ENCODE results near the gene CPT1C. TPM values are rescaled to one million over a fixed set of nuclear protein-coding genes. Genes with fewer than 3 reads are reported as not detected.

CPT1C gene
- total RNA-seq, 3 donors from 2014 or later (not counting 1 experiment from before 2014, with no cell fraction given), result 0.34 to 0.78 (median 0.73) TPM

DNA sequence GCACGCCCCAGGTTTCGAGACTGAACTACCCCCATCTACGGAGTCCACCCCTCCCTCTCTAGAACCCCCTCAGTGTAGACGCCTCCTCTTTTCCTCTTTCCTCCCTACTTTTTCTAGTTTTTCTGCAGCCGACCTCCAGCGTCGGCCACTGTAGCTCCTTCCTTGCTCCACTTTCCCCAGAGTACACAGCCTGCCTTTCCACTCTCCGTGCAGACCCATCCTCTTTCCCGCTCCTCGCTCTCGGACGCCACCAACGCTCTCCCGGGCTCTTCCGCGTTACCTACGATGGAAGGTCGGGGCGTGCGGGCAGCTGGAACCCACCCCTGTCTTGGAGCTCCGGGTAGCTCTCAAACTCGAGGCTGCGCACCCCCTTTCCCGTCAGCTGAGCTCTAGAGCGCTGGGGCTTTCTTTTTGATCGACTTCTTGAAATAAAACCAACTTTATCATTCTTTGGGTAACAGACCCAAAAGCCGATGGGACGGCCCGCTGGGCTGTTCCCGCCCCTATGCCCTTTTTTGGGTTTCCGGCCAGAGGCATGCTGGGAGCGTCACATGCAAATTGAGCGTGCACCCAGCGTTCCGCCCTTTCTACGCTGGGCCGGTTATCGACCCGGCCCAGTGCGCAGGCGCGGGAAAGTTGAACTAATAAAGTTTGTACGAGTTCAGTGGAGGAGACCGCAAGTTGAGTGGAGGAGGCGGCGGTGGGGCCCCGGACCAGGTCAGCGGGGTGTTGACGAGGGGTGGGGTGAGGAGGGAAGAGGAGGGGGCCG lies 25.4 kb upstream of the CPT1C start, which contains the start of the genes BCL2L12 and IRF3:
TSS of gene BCL2L12 (plus strand) at position 583 of the 769 bp plus-strand sequence. CDS start 760 bp downstream, outside the sequence.
TSS of gene IRF3 (minus strand) at position 507 of the 769 bp plus-strand sequence. CDS start 1,019 bp downstream, outside the sequence.
- H3K4me1 ChIP-seq (ENCODE audit: control insufficient read depth, insufficient read depth, low read length), result peaks cover 34% of the 10 kb centered on the region
- H3K27ac ChIP-seq (ENCODE audit: low read length), result peak within 1 kb of the TSS; percentile 73
- under 1% methylated on average over 50 of the region's 50 CpGs for WGBS (ENCODE audit: insufficient coverage)
- DNase-seq, result peak; percentile 98 to 100
- no peaks in the 10 kb centered on the region for H3K9me3 ChIP-seq (ENCODE audit: control insufficient read depth, insufficient read depth, low read length)
- H3K27ac Mint-ChIP-seq, result peak within 1 kb of the TSS; percentile 96 to 99
- ATAC-seq, result peak; percentile 83 to 93 (median 86)
- intact Hi-C loops (cut with micrococcal nuclease), result loop anchor here (1.0 to 2.0 kb wide), 2 partner anchors 11 to 15 kb away; no protein-coding TSS in a partner anchor
- H3K36me3 ChIP-seq (ENCODE audit: control insufficient read depth, insufficient read depth, low read length), result peaks cover 20% of the 10 kb centered on the region
- peak within 1 kb of the TSS; percentile 91 for H3K4me3 ChIP-seq (ENCODE audit: low read length)
- H3K36me3 Mint-ChIP-seq, result no peaks in the 10 kb centered on the region
- TF ChIP-seq, protein P1, sequence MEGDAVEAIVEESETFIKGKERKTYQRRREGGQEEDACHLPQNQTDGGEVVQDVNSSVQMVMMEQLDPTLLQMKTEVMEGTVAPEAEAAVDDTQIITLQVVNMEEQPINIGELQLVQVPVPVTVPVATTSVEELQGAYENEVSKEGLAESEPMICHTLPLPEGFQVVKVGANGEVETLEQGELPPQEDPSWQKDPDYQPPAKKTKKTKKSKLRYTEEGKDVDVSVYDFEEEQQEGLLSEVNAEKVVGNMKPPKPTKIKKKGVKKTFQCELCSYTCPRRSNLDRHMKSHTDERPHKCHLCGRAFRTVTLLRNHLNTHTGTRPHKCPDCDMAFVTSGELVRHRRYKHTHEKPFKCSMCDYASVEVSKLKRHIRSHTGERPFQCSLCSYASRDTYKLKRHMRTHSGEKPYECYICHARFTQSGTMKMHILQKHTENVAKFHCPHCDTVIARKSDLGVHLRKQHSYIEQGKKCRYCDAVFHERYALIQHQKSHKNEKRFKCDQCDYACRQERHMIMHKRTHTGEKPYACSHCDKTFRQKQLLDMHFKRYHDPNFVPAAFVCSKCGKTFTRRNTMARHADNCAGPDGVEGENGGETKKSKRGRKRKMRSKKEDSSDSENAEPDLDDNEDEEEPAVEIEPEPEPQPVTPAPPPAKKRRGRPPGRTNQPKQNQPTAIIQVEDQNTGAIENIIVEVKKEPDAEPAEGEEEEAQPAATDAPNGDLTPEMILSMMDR (IDR thresholded peaks at IDR 0.05), result no peak
- peak within 1 kb of the TSS; percentile 99 for H3K4me3 Mint-ChIP-seq
- H3K4me1 Mint-ChIP-seq, result peaks cover 33 to 50% of the 10 kb centered on the region in 2 donors
- H3K27me3 Mint-ChIP-seq (ENCODE audit: low read depth in 2 of 2), result no peaks in the 10 kb centered on the region
- no peaks in the 10 kb centered on the region for H3K27me3 ChIP-seq (ENCODE audit: control insufficient read depth, insufficient read depth, low read length)
- H3K9me3 Mint-ChIP-seq, result no peaks in the 10 kb centered on the region

DNA sequence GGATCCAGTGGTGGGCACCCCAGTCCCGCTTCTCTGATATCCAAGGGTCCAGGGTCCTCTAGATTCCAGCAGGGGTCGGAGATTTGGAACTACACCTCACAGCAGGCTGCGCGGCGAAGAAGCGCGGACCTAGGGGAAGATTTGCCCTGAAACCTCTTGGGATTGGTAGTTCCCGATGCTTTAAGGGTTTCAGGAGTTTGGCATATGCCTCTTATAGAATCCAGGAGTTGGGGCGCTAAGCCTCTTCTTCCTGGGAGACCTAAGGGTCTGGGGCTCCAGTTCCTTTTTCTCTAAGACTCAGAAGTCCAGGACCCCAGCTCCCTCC lies 24.8 kb upstream of the CPT1C start:
- no peaks in the 10 kb centered on the region for H3K9me3 ChIP-seq (ENCODE audit: control insufficient read depth, insufficient read depth, low read length)
- intact Hi-C loops (cut with micrococcal nuclease), result no loop called here
- H3K36me3 ChIP-seq (ENCODE audit: control insufficient read depth, insufficient read depth, low read length), result peaks cover 17% of the 10 kb centered on the region
- H3K27me3 ChIP-seq (ENCODE audit: control insufficient read depth, insufficient read depth, low read length), result no peaks in the 10 kb centered on the region
- Mint-ChIP-seq H3K27ac (peak overlapping the region; percentile 96 to 99), H3K36me3 (no peaks in the 10 kb centered on the region), H3K4me1 (peaks cover 33 to 50% of the 10 kb centered on the region in 2 donors), H3K9me3 (no peaks in the 10 kb centered on the region), H3K4me3 (peak overlapping the region; percentile 99), H3K27me3 (ENCODE audit: low read depth in 2 of 2) (no peaks in the 10 kb centered on the region)
- DNase-seq (no peak), ATAC-seq (peak; percentile 1 to 6 (median 1))
- peak overlapping the region; percentile 91 for H3K4me3 ChIP-seq (ENCODE audit: low read length)
- TF ChIP-seq, protein P1 (IDR thresholded peaks at IDR 0.05), result no peak
- 1% methylated on average over 9 of the region's 9 CpGs for WGBS (ENCODE audit: insufficient coverage)
- peak overlapping the region; percentile 68 for H3K27ac ChIP-seq (ENCODE audit: low read length)
- peaks cover 34% of the 10 kb centered on the region for H3K4me1 ChIP-seq (ENCODE audit: control insufficient read depth, insufficient read depth, low read length)

DNA sequence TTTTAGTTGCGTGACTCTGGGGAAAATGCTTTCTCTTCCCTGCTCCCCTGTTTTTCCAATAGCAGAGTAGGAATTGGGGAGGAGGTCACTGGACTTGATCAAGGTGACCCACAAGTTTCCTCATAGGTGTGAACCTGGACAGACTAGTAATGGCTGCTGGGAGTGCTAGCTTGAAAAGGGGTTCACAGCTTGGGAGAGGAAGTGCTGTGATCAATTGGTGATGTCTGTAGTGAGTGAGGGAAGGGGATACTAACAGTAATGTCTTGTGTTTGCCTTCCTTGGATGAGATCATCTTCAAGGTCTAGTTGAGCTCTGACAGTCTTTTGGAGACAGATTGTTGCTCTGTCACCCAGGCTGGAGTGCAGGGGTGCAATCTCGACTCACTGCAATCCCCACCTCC lies 23.4 kb upstream of the CPT1C start:
- Histone ChIP-seq H3K4me3 (ENCODE audit: low read length) (no peak overlapping the region), H3K4me1 (ENCODE audit: control insufficient read depth, insufficient read depth, low read length) (peaks cover 40% of the 10 kb centered on the region), H3K27me3 (ENCODE audit: control insufficient read depth, insufficient read depth, low read length) (no peaks in the 10 kb centered on the region), H3K9me3 (ENCODE audit: control insufficient read depth, insufficient read depth, low read length) (no peaks in the 10 kb centered on the region), H3K36me3 (ENCODE audit: control insufficient read depth, insufficient read depth, low read length) (peaks cover 4% of the 10 kb centered on the region), H3K27ac (ENCODE audit: low read length) (no peak overlapping the region)
- H3K4me1 Mint-ChIP-seq, result peaks cover 38 to 52% of the 10 kb centered on the region in 2 donors
- TF ChIP-seq, protein P1 (IDR thresholded peaks at IDR 0.05), result no peak
- no peak for DNase-seq
- no peaks in the 10 kb centered on the region for H3K27me3 Mint-ChIP-seq (ENCODE audit: low read depth in 2 of 2)
- intact Hi-C loops (cut with micrococcal nuclease), result no loop called here
- H3K27ac Mint-ChIP-seq, result peak overlapping the region in 1 of 2 donors; percentile 96
- 97% methylated on average over 2 of the region's 2 CpGs for WGBS (ENCODE audit: insufficient coverage)
- H3K36me3 Mint-ChIP-seq, result no peaks in the 10 kb centered on the region
- peak overlapping the region; percentile 99 for H3K4me3 Mint-ChIP-seq
- ATAC-seq, result no peak
- H3K9me3 Mint-ChIP-seq, result no peaks in the 10 kb centered on the region

Measured in natural killer cell (primary cell).